ENCODE results near the gene MYO18B.
A peak's percentile ranks its signal among the peaks of the same experiment; 100 is the strongest.

Gene MYO18B

GRCh38 chr22:25697978-25698377, 44.0 kb upstream of the MYO18B start:
- Histone ChIP-seq H3K4me1 (ENCODE audit: low read length) (peaks cover 16% of the 10 kb centered on the region), H3K79me2 (ENCODE audit: low read length) (no peaks in the 10 kb centered on the region; the same call in 1 of the 2 replicates), H4K20me1 (ENCODE audit: insufficient read depth, low read length) (no peaks in the 10 kb centered on the region), H3K27me3 (ENCODE audit: low read depth, low read length) (no peaks in the 10 kb centered on the region), H3K36me3 (replicated peaks; ENCODE audit: low read depth, low read length) (peaks cover 45% of the 10 kb centered on the region), H3K9ac (ENCODE audit: low read length) (no peak overlapping the region), H3K4me3 (ENCODE audit: low read length) (no peak overlapping the region), H2AFZ (ENCODE audit: low read depth, low read length) (no peak overlapping the region), H3K4me2 (ENCODE audit: low read length) (no peak overlapping the region), H3K27ac (ENCODE audit: low read length) (no peak overlapping the region), H3K9me3 (ENCODE audit: insufficient read depth, low read length) (no peaks in the 10 kb centered on the region)
- no peak for TF ChIP-seq CTCF (IDR thresholded peaks at IDR 0.05; ENCODE audit: low read depth, low read length)
- no peak for TF ChIP-seq EZH2phosphoT487 (IDR thresholded peaks at IDR 0.05; ENCODE audit: low read depth)

- Histone ChIP-seq H3K4me2 (ENCODE audit: low read length) (no peak overlapping the region), H3K27ac (ENCODE audit: low read length) (no peak overlapping the region), H4K20me1 (ENCODE audit: insufficient read depth, low read length) (no peaks in the 10 kb centered on the region), H3K4me1 (ENCODE audit: low read length) (peaks cover 21% of the 10 kb centered on the region), H3K79me2 (ENCODE audit: low read length) (no peaks in the 10 kb centered on the region; the same call in 1 of the 2 replicates), H3K9me3 (ENCODE audit: insufficient read depth, low read length) (no peaks in the 10 kb centered on the region), H3K4me3 (ENCODE audit: low read length) (no peak overlapping the region), H2AFZ (ENCODE audit: low read depth, low read length) (no peak overlapping the region), H3K36me3 (replicated peaks; ENCODE audit: low read depth, low read length) (peaks cover 40% of the 10 kb centered on the region), H3K27me3 (ENCODE audit: low read depth, low read length) (no peaks in the 10 kb centered on the region), H3K9ac (ENCODE audit: low read length) (no peak overlapping the region)
- no peak for TF ChIP-seq CTCF (IDR thresholded peaks at IDR 0.05; ENCODE audit: low read depth, low read length)
- TF ChIP-seq EZH2phosphoT487 (IDR thresholded peaks at IDR 0.05; ENCODE audit: low read depth): no peak
These were observed 43.5 kb upstream of the MYO18B start for GRCh38 chr22:25698461-25698860.

GRCh38 chr22:25698978-25699377, 43.0 kb upstream of the MYO18B start:
- Histone ChIP-seq H4K20me1 (ENCODE audit: insufficient read depth, low read length) (no peaks in the 10 kb centered on the region), H3K79me2 (ENCODE audit: low read length) (peaks cover 4% of the 10 kb centered on the region), H3K4me3 (ENCODE audit: low read length) (no peak overlapping the region), H3K4me2 (ENCODE audit: low read length) (no peak overlapping the region), H3K9ac (ENCODE audit: low read length) (no peak overlapping the region), H2AFZ (ENCODE audit: low read depth, low read length) (no peak overlapping the region), H3K9me3 (ENCODE audit: insufficient read depth, low read length) (no peaks in the 10 kb centered on the region), H3K27ac (ENCODE audit: low read length) (no peak overlapping the region), H3K4me1 (ENCODE audit: low read length) (peaks cover 26% of the 10 kb centered on the region), H3K36me3 (replicated peaks; ENCODE audit: low read depth, low read length) (peaks cover 42% of the 10 kb centered on the region), H3K27me3 (ENCODE audit: low read depth, low read length) (no peaks in the 10 kb centered on the region)
- TF ChIP-seq CTCF (IDR thresholded peaks at IDR 0.05; ENCODE audit: low read depth, low read length) (no peak), EZH2phosphoT487 (IDR thresholded peaks at IDR 0.05; ENCODE audit: low read depth) (no peak)

GRCh38 chr22:25701056-25701780, 40.8 kb upstream of the MYO18B start:
- no peak overlapping the region for H3K4me2 ChIP-seq (ENCODE audit: low read length)
- H3K36me3 ChIP-seq (replicated peaks; ENCODE audit: low read depth, low read length): peaks cover 30% of the 10 kb centered on the region
- H3K27me3 ChIP-seq (ENCODE audit: low read depth, low read length): no peaks in the 10 kb centered on the region
- H3K9me3 ChIP-seq (ENCODE audit: insufficient read depth, low read length): no peaks in the 10 kb centered on the region
- H2AFZ ChIP-seq (ENCODE audit: low read depth, low read length): no peak overlapping the region
- no peak overlapping the region for H3K4me3 ChIP-seq (ENCODE audit: low read length)
- no peak overlapping the region for H3K9ac ChIP-seq (ENCODE audit: low read length)
- H3K27ac ChIP-seq (ENCODE audit: low read length): 0 out of 2 replicates have a peak overlapping the region, but pooled peaks have one; percentile 1
- H4K20me1 ChIP-seq (ENCODE audit: insufficient read depth, low read length): no peaks in the 10 kb centered on the region
- H3K4me1 ChIP-seq (ENCODE audit: low read length): peaks cover 49% of the 10 kb centered on the region
- peaks cover 12% of the 10 kb centered on the region for H3K79me2 ChIP-seq (ENCODE audit: low read length)
- TF ChIP-seq CTCF (IDR thresholded peaks at IDR 0.05; ENCODE audit: low read depth, low read length): no peak
- TF ChIP-seq EZH2phosphoT487 (IDR thresholded peaks at IDR 0.05; ENCODE audit: low read depth): no peak
